Endothelial cell of umbilical vein (primary cell): Measurements from ENCODE around the gene KCNQ5. TPM values are rescaled to one million over a fixed set of nuclear protein-coding genes. Genes with fewer than 3 reads are reported as not detected.

Source experiments
- BruUV-seq: library from RNA; stranded (reverse); fragments of 400-500 nt; replicated peaks from 2 replicates; lab custom pipeline; 2021; lab: Mats Ljungman, UMichigan
- CTCF ChIA-PET: fragments of 300-600, 350-600 bp; sonication (Branson Sonifier 250); formaldehyde crosslinking; loops from one replicate; lab custom pipeline; 2021; ENCODE audit warnings: antibody characterized with exemption, inconsistent platforms; lab: Charles Lee
- POLR2A ChIA-PET: fragments of 300-600, 350-600 bp; sonication (Branson Sonifier 250); formaldehyde crosslinking; loops from one replicate; lab custom pipeline; 2021; ENCODE audit warnings: antibody characterized with exemption, inconsistent platforms; lab: Charles Lee
- DNase-seq: peaks from one replicate; pipeline ENCODE4 v3.0.0-alpha.2; 2011; ENCODE audit warnings: low read depth, low spot score
- FAIRE-seq: peaks from 2 replicates; lab custom pipeline; 2011; peaks lifted over from hg19 to GRCh38; lab: Jason Lieb, UNC
- H2AFZ ChIP-seq: 2 replicates; pipeline ENCODE4 v1.6.0; 2012; ENCODE audit warnings: low read depth, low read length, control low read depth, inconsistent platforms
- H3K27ac ChIP-seq: 2 replicates; pipeline ENCODE4 v1.5.1; 2011; ENCODE audit warnings: low read depth, mild to moderate bottlenecking, control low read depth, low read length, moderate library complexity; ENCODE audit not compliant: insufficient read depth
- H3K27me3 ChIP-seq, 2 experiments: 2 replicates each; pipeline versions ENCODE4 v1.6.0 to v1.6.1; 2011; ENCODE audit warnings: low read length in 2 of 2, mixed read lengths in 1 of 2; ENCODE audit not compliant: control insufficient read depth in 2 of 2, insufficient read depth in 2 of 2
- H3K36me3 ChIP-seq, 2 experiments: 2 replicates in 1 of 2; 3 replicates in 1 of 2; pipeline ENCODE4 v1.5.1; 2011; ENCODE audit warnings: low read length in 2 of 2, mild to moderate bottlenecking in 1 of 2, moderate library complexity in 1 of 2; ENCODE audit not compliant: control insufficient read depth in 2 of 2, insufficient read depth in 2 of 2; ENCODE audit errors: extremely low read depth in 1 of 2
- H3K4me1 ChIP-seq: 3 replicates; pipeline ENCODE4 v1.5.1; 2011; ENCODE audit warnings: mild to moderate bottlenecking, low read length; ENCODE audit not compliant: control insufficient read depth, insufficient read depth; ENCODE audit errors: extremely low read depth
- H3K4me2 ChIP-seq: 2 replicates; pipeline ENCODE4 v1.6.1; 2011; ENCODE audit warnings: low read length, control low read depth, mixed read lengths; ENCODE audit not compliant: insufficient read depth
- H3K4me3 ChIP-seq, 3 experiments: fragments of 200-600 bp in 1 of 3; sonication (generic), shearing (Covaris generic) in 1 of 3; replicated peaks in 1 of 3; 2 replicates each; pipeline ENCODE4 v1.5.1; 2011 to 2016; ENCODE audit warnings: control low read depth in 3 of 3, low read length in 3 of 3, mild to moderate bottlenecking in 2 of 3, inconsistent platforms in 1 of 3, low read depth in 1 of 3, moderate library complexity in 1 of 3; ENCODE audit not compliant: insufficient read depth in 1 of 3
- H3K79me2 ChIP-seq: 2 replicates; pipeline ENCODE4 v1.6.0; 2012; ENCODE audit warnings: low read length, inconsistent platforms; ENCODE audit not compliant: control insufficient read depth, insufficient read depth
- H3K9ac ChIP-seq: replicated peaks from 2 replicates; pipeline ENCODE3; 2011; ENCODE audit warnings: low read length, control low read depth; ENCODE audit not compliant: insufficient read depth; ENCODE audit errors: extremely low read depth
- H3K9me1 ChIP-seq: replicated peaks from 3 replicates; pipeline ENCODE4 v1.6.0; 2011; ENCODE audit warnings: mild to moderate bottlenecking, low read length; ENCODE audit not compliant: control insufficient read depth, insufficient read depth; ENCODE audit errors: extremely low read depth
- H3K9me3 ChIP-seq: replicated peaks from 2 replicates; pipeline ENCODE4 v1.5.1; 2012; ENCODE audit warnings: low read length, inconsistent platforms; ENCODE audit not compliant: control insufficient read depth, insufficient read depth
- H4K20me1 ChIP-seq: replicated peaks from 2 replicates; pipeline ENCODE3; 2011; ENCODE audit warnings: mild to moderate bottlenecking, low read length; ENCODE audit not compliant: control insufficient read depth, insufficient read depth; ENCODE audit errors: extremely low read depth
- EZH2 ChIP-seq: IDR thresholded peaks from 2 replicates; pipeline ENCODE4 v1.6.1; 2012; ENCODE audit warnings: borderline replicate concordance, low read depth, mild to moderate bottlenecking, moderate library complexity, low read length, inconsistent platforms; ENCODE audit not compliant: severe bottlenecking
- FOS ChIP-seq: IDR thresholded peaks from 2 replicates; pipeline ENCODE4 v1.6.1; 2011; ENCODE audit warnings: mild to moderate bottlenecking, low read length, moderate library complexity, borderline replicate concordance; ENCODE audit not compliant: insufficient read depth
- GATA2 ChIP-seq: IDR thresholded peaks from 2 replicates; pipeline ENCODE4 v1.7.0; 2011; ENCODE audit warnings: low read depth, mild to moderate bottlenecking, moderate library complexity, mixed read lengths, low read length; ENCODE audit not compliant: insufficient read length, insufficient read depth
- JUN ChIP-seq: IDR thresholded peaks from 2 replicates; pipeline ENCODE4 v1.6.1; 2011; ENCODE audit warnings: borderline replicate concordance, low read depth; ENCODE audit not compliant: insufficient read length, insufficient read depth
- POLR2A ChIP-seq: IDR thresholded peaks from 2 replicates; pipeline ENCODE4 v1.6.1; 2012; ENCODE audit warnings: low read depth, mild to moderate bottlenecking, control low read depth, low read length
- POLR2AphosphoS5 ChIP-seq: IDR thresholded peaks from 2 replicates; pipeline ENCODE4 v1.6.1; 2012; ENCODE audit warnings: low read depth, mild to moderate bottlenecking, control low read depth, low read length, moderate library complexity; ENCODE audit not compliant: insufficient read depth
- dilution Hi-C: fragments of 300-500 bp; cut with MboI; formaldehyde crosslinking; loops from one replicate; pipeline ENCODE4 v1.15.0; 2019; ENCODE audit warnings: low sequenced_read_pairs; ENCODE audit not compliant: extremely low pct_ligation_motif_present
- intact Hi-C: fragments of 100-400 bp; cut with micrococcal nuclease; formaldehyde crosslinking; loops from one replicate; pipeline ENCODE4 v1.10.0; 2022
- polyA plus RNA-seq, 4 experiments: library from polyadenylated mRNA; depleted of rRNA in 3 of 4; stranded (reverse) in 3 of 4; unstranded in 1 of 4; fragments of >200 nt; gene quantifications; 2 replicates each; pipeline versions ENCODE4 v1.2.1 to v1.2.3, GENCODE V29; 2011 to 2012; ENCODE audit warnings: missing spikeins in 1 of 4
- total RNA-seq: library from RNA; stranded (reverse); gene quantifications from 2 replicates; pipeline ENCODE4 v1.2.3, GENCODE V29; 2021
- TF ChIP-seq, protein P1 (sequence below): IDR thresholded peaks from 2 replicates; pipeline ENCODE4 v1.6.1; 2011; ENCODE audit not compliant: insufficient read depth, insufficient read length
- TF ChIP-seq, protein P2 (sequence below), 2 donors: IDR thresholded peaks; 1 replicate in 1 of 2; 2 replicates in 1 of 2; pipeline ENCODE4 v1.5.1; 2011; ENCODE audit warnings: low read length in 2 of 2, mild to moderate bottlenecking in 2 of 2, moderate library complexity in 2 of 2, control low read depth in 1 of 2, inconsistent platforms in 1 of 2, low read depth in 1 of 2; ENCODE audit not compliant: insufficient read depth in 1 of 2; ENCODE audit errors: extremely low read depth in 1 of 2

KCNQ5 gene
- total and polyA plus RNA-seq, 2 donors (not counting 3 experiments of a cell fraction or from before 2014, with no cell fraction given): 0.22 TPM; not detected in 1

GRCh38 chr6:72798196-72798595 lies 176.3 kb downstream of the KCNQ5 start:
- H3K9ac ChIP-seq: no peak overlapping the region
- no peaks in the 10 kb centered on the region for H3K36me3 ChIP-seq
- ChIA-PET POLR2A (no interaction called here), CTCF (no interaction called here)
- H3K4me2 ChIP-seq: no peak overlapping the region
- no peak overlapping the region for H2AFZ ChIP-seq
- DNase-seq (no peak), FAIRE-seq (no peak)
- no peak overlapping the region for H3K27ac ChIP-seq
- no peaks in the 10 kb centered on the region for H3K9me1 ChIP-seq
- intact Hi-C loops: no loop called here
- no peaks in the 10 kb centered on the region for H3K9me3 ChIP-seq
- TF ChIP-seq, protein P1, sequence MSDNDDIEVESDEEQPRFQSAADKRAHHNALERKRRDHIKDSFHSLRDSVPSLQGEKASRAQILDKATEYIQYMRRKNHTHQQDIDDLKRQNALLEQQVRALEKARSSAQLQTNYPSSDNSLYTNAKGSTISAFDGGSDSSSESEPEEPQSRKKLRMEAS: no peak
- TF ChIP-seq FOS: no peak
- no peak for TF ChIP-seq JUN
- no peak for TF ChIP-seq POLR2A
- no peak for TF ChIP-seq EZH2
- TF ChIP-seq GATA2: no peak
- TF ChIP-seq POLR2AphosphoS5: no peak
- TF ChIP-seq, protein P2, sequence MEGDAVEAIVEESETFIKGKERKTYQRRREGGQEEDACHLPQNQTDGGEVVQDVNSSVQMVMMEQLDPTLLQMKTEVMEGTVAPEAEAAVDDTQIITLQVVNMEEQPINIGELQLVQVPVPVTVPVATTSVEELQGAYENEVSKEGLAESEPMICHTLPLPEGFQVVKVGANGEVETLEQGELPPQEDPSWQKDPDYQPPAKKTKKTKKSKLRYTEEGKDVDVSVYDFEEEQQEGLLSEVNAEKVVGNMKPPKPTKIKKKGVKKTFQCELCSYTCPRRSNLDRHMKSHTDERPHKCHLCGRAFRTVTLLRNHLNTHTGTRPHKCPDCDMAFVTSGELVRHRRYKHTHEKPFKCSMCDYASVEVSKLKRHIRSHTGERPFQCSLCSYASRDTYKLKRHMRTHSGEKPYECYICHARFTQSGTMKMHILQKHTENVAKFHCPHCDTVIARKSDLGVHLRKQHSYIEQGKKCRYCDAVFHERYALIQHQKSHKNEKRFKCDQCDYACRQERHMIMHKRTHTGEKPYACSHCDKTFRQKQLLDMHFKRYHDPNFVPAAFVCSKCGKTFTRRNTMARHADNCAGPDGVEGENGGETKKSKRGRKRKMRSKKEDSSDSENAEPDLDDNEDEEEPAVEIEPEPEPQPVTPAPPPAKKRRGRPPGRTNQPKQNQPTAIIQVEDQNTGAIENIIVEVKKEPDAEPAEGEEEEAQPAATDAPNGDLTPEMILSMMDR (IDR thresholded peaks at IDR 0.05; ENCODE audit: extremely low read depth in 1 of 2, insufficient read depth in 1 of 2, low read depth in 1 of 2, low read length in 2 of 2): no peak
- no peaks in the 10 kb centered on the region for H3K27me3 ChIP-seq
- H3K4me1 ChIP-seq: no peaks in the 10 kb centered on the region
- H3K4me3 ChIP-seq: no peak overlapping the region
- dilution Hi-C loops: no loop called here
- BruUV-seq: no TSS peak
- H4K20me1 ChIP-seq: no peaks in the 10 kb centered on the region
- no peaks in the 10 kb centered on the region for H3K79me2 ChIP-seq
